ENCODE data around the gene AUTS2.

DNA sequence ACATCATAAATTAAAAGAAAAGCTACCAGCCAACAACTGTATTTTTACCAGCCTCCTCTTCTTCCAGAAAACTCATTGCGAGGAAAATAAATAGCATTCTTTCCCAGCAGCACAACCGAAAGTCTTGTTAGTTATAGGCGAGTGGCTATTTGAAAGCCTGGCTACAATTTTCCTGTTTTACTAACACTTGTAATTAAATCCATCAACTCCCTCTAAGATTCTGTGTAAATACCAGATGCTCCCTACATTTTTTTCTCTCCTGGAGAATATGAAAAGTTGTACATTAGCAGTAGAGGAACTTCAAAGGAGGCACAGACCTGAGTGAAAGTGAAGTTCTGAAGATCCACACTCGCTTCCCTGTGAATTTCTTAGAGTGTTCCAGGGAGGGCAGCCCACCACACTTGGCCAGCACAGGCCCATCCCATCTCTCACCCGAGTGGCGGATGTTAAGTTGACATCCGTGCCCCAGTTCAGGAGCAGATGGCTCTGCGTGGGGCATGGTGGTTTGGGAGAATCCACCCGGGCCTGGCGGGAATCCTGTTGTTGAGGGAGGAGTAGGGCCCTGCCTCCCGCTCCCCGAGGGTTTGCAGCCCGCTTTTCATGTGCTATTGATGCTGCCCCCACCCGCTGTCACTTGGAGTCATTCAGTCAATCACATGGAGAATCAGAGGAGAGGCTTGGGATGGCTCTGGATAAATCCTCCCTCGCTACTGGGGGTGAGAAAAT is 1082.6 kb downstream of the AUTS2 start:
- TF ChIP-seq TAF1 (IDR thresholded peaks at IDR 0.05; ENCODE audit: low read depth, low read length) = no peak
- TF ChIP-seq POLR2A (IDR thresholded peaks at IDR 0.05; ENCODE audit: low read depth, low read length) = no peak
- no peak for TF ChIP-seq POU2F2 (IDR thresholded peaks at IDR 0.05; ENCODE audit: low read depth, low read length)
- no peak for TF ChIP-seq POLR2AphosphoS5 (IDR thresholded peaks at IDR 0.05; ENCODE audit: low read depth, low read length)
- no peak for TF ChIP-seq SPI1 (IDR thresholded peaks at IDR 0.05; ENCODE audit: low read depth, low read length)
- no peak for TF ChIP-seq PAX5 (IDR thresholded peaks at IDR 0.05; ENCODE audit: insufficient read depth, low read length, severe bottlenecking)

Measured in GM12891 (cell line).